HFF-Myc (cell line): ENCODE data around the gene ACHE.
"Not testable (repeated sequence)": the region's sequence is repeated elsewhere in the genome, so short reads cannot be mapped to it uniquely, and the experiment has no call there.

Experiments
- DNase-seq: peaks from one replicate; pipeline ENCODE4 v3.0.0-alpha.2; 2011; ENCODE audit warnings: low read depth; ENCODE audit errors: extremely low read depth
- H3K4me3 ChIP-seq: replicated peaks from 2 replicates; pipeline ENCODE4 v1.5.1; 2011; ENCODE audit warnings: low read depth, mild to moderate bottlenecking, control low read depth, low read length
- CTCF ChIP-seq: IDR thresholded peaks from 2 replicates; pipeline ENCODE4 v1.5.1; 2012; ENCODE audit warnings: mild to moderate bottlenecking, low read depth, low read length, control low read depth; ENCODE audit errors: missing control alignments

ACHE gene

GRCh38 chr7:100921039-100921438, 25.4 kb upstream of the ACHE start:
- DNase-seq = no peak
- H3K4me3 ChIP-seq = no peak overlapping the region
- TF ChIP-seq CTCF = no peak

DNA sequence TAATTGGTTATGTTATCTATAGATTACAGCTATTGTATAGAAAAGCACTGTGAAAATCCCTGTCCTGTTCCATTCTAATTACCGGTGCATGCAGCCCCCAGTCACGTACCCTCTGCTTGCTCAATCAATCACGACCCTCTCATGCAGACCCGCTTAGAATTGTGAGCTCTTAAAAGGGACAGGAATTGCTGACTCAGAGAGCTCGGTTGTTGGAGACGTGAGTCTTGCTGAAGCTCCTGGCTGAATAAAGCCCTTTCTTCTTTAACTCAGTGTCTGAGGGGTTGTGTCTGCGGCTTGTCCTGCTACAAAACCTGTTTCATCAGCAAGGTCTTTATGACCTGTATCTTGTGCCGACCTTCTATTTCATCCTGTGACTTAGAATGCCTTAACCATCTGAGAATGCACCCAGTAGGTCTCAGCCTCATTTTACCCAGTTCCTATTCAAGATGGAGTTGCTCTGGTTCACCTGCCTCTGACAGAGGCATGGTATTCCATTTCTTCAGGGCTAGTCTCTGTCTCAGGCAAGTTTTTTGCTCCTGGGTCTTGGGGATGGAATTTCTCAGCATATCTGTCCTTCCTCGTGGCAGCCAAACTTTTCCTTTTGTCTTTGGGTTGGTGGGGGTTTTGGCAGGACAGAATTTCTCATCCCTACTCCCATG, 24.2 kb upstream of the ACHE start:
- DNase-seq, H3K4me3 ChIP-seq: not testable (repeated sequence)

DNA sequence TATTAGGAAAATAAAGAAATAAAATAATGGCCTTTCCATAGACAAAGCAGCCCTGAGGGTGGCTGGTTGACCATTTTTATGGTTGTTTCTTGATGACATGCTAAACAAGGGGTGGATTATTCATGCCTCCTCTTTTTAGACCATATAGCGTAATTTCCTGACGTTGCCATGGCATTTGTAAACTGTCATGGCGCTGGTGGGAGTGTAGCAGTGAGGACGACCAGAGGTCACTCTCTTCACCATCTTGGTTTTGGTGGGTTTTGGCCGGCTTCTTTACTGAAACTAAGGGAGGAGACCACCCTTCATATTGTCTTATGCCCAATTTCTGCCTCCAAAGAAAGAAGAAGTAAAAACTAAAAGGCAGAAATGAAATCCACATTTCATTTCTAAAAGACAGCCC, 23.6 kb upstream of the ACHE start:
- H3K4me3 ChIP-seq = not testable (repeated sequence)

GRCh38 chr7:100914879-100915447, 19.3 kb upstream of the ACHE start:
- no peak for TF ChIP-seq CTCF
- no peak for DNase-seq
- H3K4me3 ChIP-seq = no peak overlapping the region

More for the DNA sequence above, 23.6 kb upstream of the ACHE start:
- DNase-seq = not testable (repeated sequence)

- no peak overlapping the region for H3K4me3 ChIP-seq
- no peak for DNase-seq
- no peak for TF ChIP-seq CTCF
These were observed 18.7 kb upstream of the ACHE start for GRCh38 chr7:100914208-100914878.

DNA sequence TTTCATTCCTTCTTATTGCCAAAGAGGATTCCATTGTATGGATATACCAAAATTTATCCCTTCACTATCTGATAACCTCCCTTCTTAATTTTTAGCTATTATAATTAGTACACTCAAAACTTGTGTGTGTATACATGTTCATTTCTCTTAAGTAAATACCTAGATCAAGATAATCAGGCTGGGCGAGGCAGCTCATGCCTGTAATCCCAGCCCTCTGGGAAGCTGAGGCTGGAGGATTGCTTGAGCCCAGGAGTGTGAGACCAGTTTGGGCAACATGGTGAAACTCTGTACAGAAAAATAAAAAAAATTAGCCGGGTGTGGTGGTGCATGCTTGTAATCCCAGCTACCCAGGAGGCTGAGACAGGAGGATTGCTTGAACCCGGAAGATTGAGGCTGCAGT, 15.8 kb upstream of the ACHE start:
- TF ChIP-seq CTCF = no peak
- DNase-seq = no peak
- no peak overlapping the region for H3K4me3 ChIP-seq

DNA sequence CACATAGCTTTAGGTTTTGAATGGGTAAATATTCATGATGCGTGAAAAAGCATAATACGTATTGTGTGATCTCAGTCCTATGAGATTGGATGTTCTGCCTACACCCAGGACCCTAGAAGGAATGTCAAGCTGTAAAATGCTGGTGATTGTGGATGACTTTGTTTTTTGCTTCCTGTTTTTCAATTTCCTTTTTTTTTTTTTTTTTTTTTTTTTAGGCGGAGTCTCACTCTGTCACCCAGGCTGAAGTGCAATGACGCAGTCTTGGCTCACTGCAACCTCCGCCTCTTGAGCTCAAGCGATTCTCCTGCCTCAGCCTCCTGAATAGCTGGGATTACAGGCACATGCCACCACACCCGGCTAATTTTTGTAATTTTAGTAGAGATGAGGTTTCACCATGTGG, 14.8 kb upstream of the ACHE start:
- not testable (repeated sequence) for DNase-seq, H3K4me3 ChIP-seq

- no peak for DNase-seq
- no peak for TF ChIP-seq CTCF
- no peak overlapping the region for H3K4me3 ChIP-seq
These were observed 12.8 kb upstream of the ACHE start for GRCh38 chr7:100908512-100908911.
